MM.1S (cell line): ENCODE measurements around the gene MTSS2.

Experiments
- DNase-seq: peaks from one replicate; pipeline ENCODE4 v3.0.0-alpha.2; 2015
- H2AFZ ChIP-seq: fragments of 300-600 bp; sonication (generic); 2 replicates; pipeline ENCODE4 v1.6.0; 2016; ENCODE audit warnings: antibody characterized with exemption, low read length
- H3F3A ChIP-seq: fragments of 300-600 bp; sonication (generic); 2 replicates; pipeline ENCODE4 v1.6.1; 2016; ENCODE audit warnings: mild to moderate bottlenecking, antibody characterized with exemption, low read length, moderate library complexity, mixed read lengths; ENCODE audit not compliant: insufficient read depth
- H3K27ac ChIP-seq: fragments of 300-600 bp; sonication (generic); 2 replicates; pipeline ENCODE4 v1.5.1; 2016; ENCODE audit warnings: mild to moderate bottlenecking, low read length
- H3K27me3 ChIP-seq: fragments of 300-600 bp; sonication (generic); replicated peaks from 2 replicates; pipeline ENCODE4 v1.6.0; 2016; ENCODE audit warnings: low read length; ENCODE audit not compliant: insufficient read depth
- H3K36me3 ChIP-seq: fragments of 300-600 bp; sonication (generic); replicated peaks from 2 replicates; pipeline ENCODE4 v1.6.1; 2016; ENCODE audit warnings: mild to moderate bottlenecking, low read length, mixed read lengths; ENCODE audit not compliant: insufficient read depth
- H3K4me1 ChIP-seq: fragments of 300-600 bp; sonication (generic); 2 replicates; pipeline ENCODE4 v1.6.1; 2016; ENCODE audit warnings: low read length, mixed read lengths
- H3K4me2 ChIP-seq: fragments of 300-600 bp; sonication (generic); 2 replicates; pipeline ENCODE4 v1.6.0; 2016; ENCODE audit warnings: low read depth, low read length
- H3K4me3 ChIP-seq: fragments of 300-600 bp; sonication (generic); 2 replicates; pipeline ENCODE4 v1.5.1; 2016; ENCODE audit warnings: low read length, mixed read lengths
- H3K79me2 ChIP-seq: fragments of 300-600 bp; sonication (generic); 2 replicates; pipeline ENCODE4 v1.6.1; 2016; ENCODE audit warnings: mixed run types, low read length, mixed read lengths
- H3K9ac ChIP-seq: fragments of 300-600 bp; sonication (generic); 2 replicates; pipeline ENCODE4 v1.6.1; 2016; ENCODE audit warnings: low read length, mixed read lengths
- H3K9me2 ChIP-seq: fragments of 300-600 bp; sonication (generic); replicated peaks from 2 replicates; pipeline ENCODE4 v1.6.1; 2016; ENCODE audit warnings: mild to moderate bottlenecking, low read length, mixed read lengths; ENCODE audit not compliant: insufficient read depth
- H3K9me3 ChIP-seq: fragments of 300-600 bp; sonication (generic); replicated peaks from 2 replicates; pipeline ENCODE4 v1.6.1; 2016; ENCODE audit warnings: mild to moderate bottlenecking, low read length, mixed read lengths; ENCODE audit not compliant: insufficient read depth
- H4K20me1 ChIP-seq: fragments of 300-600 bp; sonication (generic); 2 replicates; pipeline ENCODE4 v1.6.1; 2016; ENCODE audit warnings: mild to moderate bottlenecking, low read length, moderate library complexity, mixed read lengths; ENCODE audit not compliant: insufficient read depth
- EZH2 ChIP-seq: fragments of 300-600 bp; sonication (generic); optimal IDR thresholded peaks from 2 replicates; pipeline ENCODE3; 2017; ENCODE audit warnings: low read depth, mild to moderate bottlenecking, antibody characterized with exemption, low read length, mixed read lengths
- EZH2phosphoT487 ChIP-seq: fragments of 300-600 bp; sonication (generic); IDR thresholded peaks from 2 replicates; pipeline ENCODE4 v1.6.1; 2018; ENCODE audit warnings: antibody characterized with exemption, low read length
- TF ChIP-seq, protein P1 (sequence below): fragments of 300-600 bp; sonication (generic); IDR thresholded peaks from 2 replicates; pipeline ENCODE4 v1.5.1; 2016; ENCODE audit warnings: antibody characterized with exemption, low read length, mixed read lengths

The MTSS2 gene

DNA sequence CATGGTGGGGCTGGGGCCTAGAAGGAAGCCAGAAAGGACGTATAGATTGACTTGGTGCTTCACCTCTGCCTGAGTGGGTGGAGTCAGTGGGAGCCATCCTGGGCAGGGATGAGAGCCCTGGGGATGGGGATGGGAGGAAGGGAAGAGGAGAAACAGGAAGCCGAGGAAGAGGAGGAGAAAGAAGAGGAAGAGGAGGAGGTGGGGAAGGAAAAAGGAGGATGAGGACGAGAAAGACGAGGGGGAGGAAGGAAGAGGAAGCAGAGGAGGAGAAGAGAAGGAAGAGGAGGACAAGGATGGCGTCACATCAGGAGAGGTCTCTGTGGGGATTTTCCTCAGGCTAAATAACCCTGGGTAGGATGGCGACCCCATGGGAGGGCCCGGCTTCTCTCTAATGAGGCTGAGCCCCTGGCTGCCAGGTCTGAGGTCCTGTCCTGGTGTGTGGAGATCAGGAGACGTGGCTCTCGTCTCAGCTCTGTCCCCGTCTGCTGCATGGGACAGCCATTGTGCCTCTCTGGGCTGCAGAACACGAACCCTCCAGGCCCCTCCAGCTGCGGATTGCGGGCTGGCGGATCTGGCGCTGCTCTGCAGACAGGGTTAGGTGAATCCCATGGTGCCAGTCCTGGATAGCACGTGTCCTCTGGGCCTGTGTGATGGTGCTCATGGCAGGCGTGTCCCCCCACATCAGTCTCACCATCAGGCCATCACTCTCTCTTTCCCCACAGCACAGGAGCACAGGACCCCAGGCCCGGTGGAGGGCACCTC lies 35.5 kb upstream of the MTSS2 start:
- no peaks in the 10 kb centered on the region; the same call in 1 of the 2 replicates for H3K79me2 ChIP-seq
- DNase-seq: no peak
- H3K9ac ChIP-seq: no peak overlapping the region
- no peak overlapping the region for H3K4me2 ChIP-seq
- no peaks in the 10 kb centered on the region for H3K9me3 ChIP-seq
- H3K36me3 ChIP-seq: no peaks in the 10 kb centered on the region
- H3K27me3 ChIP-seq: no peaks in the 10 kb centered on the region
- H3K4me3 ChIP-seq: no peak overlapping the region
- H3K27ac ChIP-seq: no peak overlapping the region
- H3K4me1 ChIP-seq: no peaks in the 10 kb centered on the region
- H3F3A ChIP-seq: no peaks in the 10 kb centered on the region
- H3K9me2 ChIP-seq: no peaks in the 10 kb centered on the region
- TF ChIP-seq, protein P1, sequence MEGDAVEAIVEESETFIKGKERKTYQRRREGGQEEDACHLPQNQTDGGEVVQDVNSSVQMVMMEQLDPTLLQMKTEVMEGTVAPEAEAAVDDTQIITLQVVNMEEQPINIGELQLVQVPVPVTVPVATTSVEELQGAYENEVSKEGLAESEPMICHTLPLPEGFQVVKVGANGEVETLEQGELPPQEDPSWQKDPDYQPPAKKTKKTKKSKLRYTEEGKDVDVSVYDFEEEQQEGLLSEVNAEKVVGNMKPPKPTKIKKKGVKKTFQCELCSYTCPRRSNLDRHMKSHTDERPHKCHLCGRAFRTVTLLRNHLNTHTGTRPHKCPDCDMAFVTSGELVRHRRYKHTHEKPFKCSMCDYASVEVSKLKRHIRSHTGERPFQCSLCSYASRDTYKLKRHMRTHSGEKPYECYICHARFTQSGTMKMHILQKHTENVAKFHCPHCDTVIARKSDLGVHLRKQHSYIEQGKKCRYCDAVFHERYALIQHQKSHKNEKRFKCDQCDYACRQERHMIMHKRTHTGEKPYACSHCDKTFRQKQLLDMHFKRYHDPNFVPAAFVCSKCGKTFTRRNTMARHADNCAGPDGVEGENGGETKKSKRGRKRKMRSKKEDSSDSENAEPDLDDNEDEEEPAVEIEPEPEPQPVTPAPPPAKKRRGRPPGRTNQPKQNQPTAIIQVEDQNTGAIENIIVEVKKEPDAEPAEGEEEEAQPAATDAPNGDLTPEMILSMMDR: no peak
- TF ChIP-seq EZH2phosphoT487 (no peak), EZH2 (no peak)
- H2AFZ ChIP-seq: no peak overlapping the region
- H4K20me1 ChIP-seq: no peaks in the 10 kb centered on the region

GRCh38 chr16:70720425-70721201 lies 34.8 kb upstream of the MTSS2 start:
- H4K20me1 ChIP-seq: no peaks in the 10 kb centered on the region
- no peaks in the 10 kb centered on the region for H3K27me3 ChIP-seq
- H3K4me3 ChIP-seq: no peak overlapping the region
- H3K9me3 ChIP-seq: no peaks in the 10 kb centered on the region
- H3K4me2 ChIP-seq: no peak overlapping the region
- no peak overlapping the region for H2AFZ ChIP-seq
- H3K79me2 ChIP-seq: no peaks in the 10 kb centered on the region; the same call in 1 of the 2 replicates
- H3K9ac ChIP-seq: no peak overlapping the region
- DNase-seq: no peak
- H3K36me3 ChIP-seq: no peaks in the 10 kb centered on the region
- H3K9me2 ChIP-seq: no peaks in the 10 kb centered on the region
- H3F3A ChIP-seq: no peaks in the 10 kb centered on the region
- TF ChIP-seq EZH2phosphoT487: no peak
- TF ChIP-seq EZH2: no peak
- TF ChIP-seq, protein P1: no peak
- H3K4me1 ChIP-seq: no peaks in the 10 kb centered on the region
- no peak overlapping the region for H3K27ac ChIP-seq

DNA sequence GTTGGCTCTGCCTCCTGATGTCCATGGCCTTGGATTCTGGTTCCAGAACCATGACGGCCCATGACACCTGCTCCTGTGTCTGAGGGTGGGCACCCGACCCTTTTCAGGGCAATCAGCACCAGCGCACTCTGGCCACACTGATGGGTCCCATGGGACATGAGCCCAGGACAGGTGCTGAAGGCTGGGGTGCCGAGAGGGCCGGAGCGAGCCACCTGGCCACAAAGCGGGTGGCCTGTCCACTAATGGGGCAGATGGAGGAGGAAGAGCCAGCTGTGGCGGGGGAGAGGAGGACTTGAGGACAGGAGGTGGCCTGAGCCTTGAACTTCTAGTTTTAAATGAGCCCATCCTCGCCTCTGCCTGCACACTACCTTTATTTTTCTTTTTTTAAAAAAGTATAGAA lies 31.2 kb upstream of the MTSS2 start:
- TF ChIP-seq EZH2phosphoT487: no peak
- no peak for TF ChIP-seq EZH2
- Histone ChIP-seq H3K9ac (no peak overlapping the region), H3K4me2 (no peak overlapping the region), H4K20me1 (no peaks in the 10 kb centered on the region), H3K79me2 (no peaks in the 10 kb centered on the region; the same call in 1 of the 2 replicates), H3K27ac (no peak overlapping the region), H3K4me3 (no peak overlapping the region), H2AFZ (no peak overlapping the region), H3K4me1 (no peaks in the 10 kb centered on the region), H3K9me3 (no peaks in the 10 kb centered on the region), H3K36me3 (no peaks in the 10 kb centered on the region), H3K9me2 (no peaks in the 10 kb centered on the region), H3K27me3 (no peaks in the 10 kb centered on the region), H3F3A (no peaks in the 10 kb centered on the region)
- no peak for DNase-seq
